ENCODE data around the gene ADPGK.
"Not testable (repeated sequence)": the region's sequence is repeated elsewhere in the genome, so short reads cannot be mapped to it uniquely, and the experiment has no call there.

The ADPGK gene

GRCh38 chr15:72783640-72784455, at the start of gene ADPGK:
TSS of gene ADPGK (minus strand) at chr15:72783758. CDS start at chr15:72783691, 67 bp downstream.
- DNase-seq = peak; percentile 84

- peak; percentile 38 for DNase-seq
These were observed 43.7 kb upstream of the ADPGK start for GRCh38 chr15:72827226-72827625.

- no peak for DNase-seq
These were observed 43.1 kb upstream of the ADPGK start for GRCh38 chr15:72826611-72827010.

- DNase-seq = no peak
These were observed 42.3 kb upstream of the ADPGK start for GRCh38 chr15:72825829-72826228.

- DNase-seq = no peak
These were observed 41.2 kb upstream of the ADPGK start for GRCh38 chr15:72824781-72825180.

GRCh38 chr15:72824112-72824511, 40.6 kb upstream of the ADPGK start:
- no peak for DNase-seq

- DNase-seq = no peak
These were observed 36.7 kb upstream of the ADPGK start for GRCh38 chr15:72820278-72820677.

GRCh38 chr15:72818632-72819031, 35.1 kb upstream of the ADPGK start:
- DNase-seq = no peak

GRCh38 chr15:72813345-72814004, 29.9 kb upstream of the ADPGK start:
- DNase-seq = no peak

- no peak for DNase-seq
These were observed 25.8 kb upstream of the ADPGK start for GRCh38 chr15:72809329-72809728.

- not testable (repeated sequence) for DNase-seq
These were observed 23.8 kb upstream of the ADPGK start for GRCh38 chr15:72807346-72807745.

GRCh38 chr15:72803006-72803405, 19.4 kb upstream of the ADPGK start:
- DNase-seq = no peak

GRCh38 chr15:72801590-72802325, 18.2 kb upstream of the ADPGK start:
- DNase-seq = no peak

- no peak for DNase-seq
These were observed 17.4 kb upstream of the ADPGK start for GRCh38 chr15:72800833-72801481.

- no peak for DNase-seq
These were observed 14.3 kb upstream of the ADPGK start for GRCh38 chr15:72797834-72798233.

GRCh38 chr15:72797338-72797689, 13.8 kb upstream of the ADPGK start:
- DNase-seq = no peak

GRCh38 chr15:72796515-72797337, 13.2 kb upstream of the ADPGK start:
- DNase-seq = no peak

GRCh38 chr15:72796210-72796514, 12.6 kb upstream of the ADPGK start:
- no peak for DNase-seq

GRCh38 chr15:72793766-72794660, 10.5 kb upstream of the ADPGK start:
- DNase-seq = no peak

- no peak for DNase-seq
These were observed 8.9 kb upstream of the ADPGK start for GRCh38 chr15:72792431-72792830.

GRCh38 chr15:72790302-72790910, 6.8 kb upstream of the ADPGK start:
- no peak for DNase-seq
